Activated CD8-positive, alpha-beta memory T cell treated with anti-CD3 and anti-CD28 coated beads for 4 hours (primary cell): Measurements from ENCODE around the gene SPATA17.
"Not testable (repeated sequence)": the region's sequence is repeated elsewhere in the genome, so short reads cannot be mapped to it uniquely, and the experiment has no call there.

Experiments used
- DNase-seq, 2 donors: peaks; one replicate each; pipeline ENCODE4 v3.0.0-alpha.2; 2020; ENCODE audit warnings: low read depth in 2 of 2

SPATA17 gene

DNA sequence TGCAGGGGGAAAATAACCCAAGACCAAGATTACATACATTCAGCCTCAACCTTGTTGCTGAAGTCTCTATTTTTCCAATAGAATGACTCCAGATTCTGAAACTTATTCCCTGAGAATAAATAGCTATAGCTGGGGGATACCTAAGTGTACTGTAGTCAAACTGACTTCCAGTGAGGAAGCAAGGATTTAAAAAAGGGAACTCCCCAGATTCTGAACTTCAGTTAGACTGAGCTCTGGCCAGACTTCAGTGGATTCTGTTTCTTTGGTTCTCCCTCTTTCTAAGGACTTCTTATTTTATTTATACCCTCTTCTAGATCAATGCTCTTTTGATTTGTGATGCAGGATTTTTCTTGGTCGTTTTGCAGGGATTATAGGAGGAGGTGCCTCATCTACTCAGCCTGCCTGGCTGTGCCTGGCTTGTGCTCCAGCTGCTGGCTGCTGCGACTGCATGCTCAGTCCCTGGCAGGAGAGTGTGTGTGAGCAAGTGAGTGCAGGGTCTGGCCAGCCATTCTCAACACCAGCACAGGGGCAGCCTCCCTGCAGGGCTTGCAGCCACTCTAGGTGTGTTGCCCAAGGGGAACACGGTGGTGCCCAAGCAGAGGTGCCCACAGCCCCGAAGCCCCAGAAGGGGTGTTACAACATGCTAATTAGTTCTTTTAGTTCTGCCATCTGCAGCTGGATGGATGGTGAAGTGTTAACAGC, 43.0 kb downstream of the SPATA17 start:
- DNase-seq, result no peak

DNA sequence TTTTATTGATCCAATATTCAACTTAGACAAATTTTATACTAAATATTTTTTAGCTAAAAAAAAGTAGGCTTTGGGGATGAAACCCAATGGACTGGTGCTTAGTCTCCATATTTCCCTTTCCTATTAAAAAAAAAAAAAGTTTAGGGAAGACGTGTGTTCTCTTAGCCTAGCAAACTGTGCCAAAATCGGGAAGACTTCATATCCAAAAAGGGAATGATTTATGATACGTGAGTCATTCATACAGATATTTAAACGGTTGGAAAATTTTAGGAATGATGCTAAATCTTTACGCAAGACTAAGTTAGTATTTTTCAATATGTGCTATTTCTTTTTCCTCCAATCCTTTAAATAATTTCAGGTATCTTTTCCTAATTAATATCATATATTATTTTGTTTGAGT, 50.7 kb downstream of the SPATA17 start:
- DNase-seq, result no peak

DNA sequence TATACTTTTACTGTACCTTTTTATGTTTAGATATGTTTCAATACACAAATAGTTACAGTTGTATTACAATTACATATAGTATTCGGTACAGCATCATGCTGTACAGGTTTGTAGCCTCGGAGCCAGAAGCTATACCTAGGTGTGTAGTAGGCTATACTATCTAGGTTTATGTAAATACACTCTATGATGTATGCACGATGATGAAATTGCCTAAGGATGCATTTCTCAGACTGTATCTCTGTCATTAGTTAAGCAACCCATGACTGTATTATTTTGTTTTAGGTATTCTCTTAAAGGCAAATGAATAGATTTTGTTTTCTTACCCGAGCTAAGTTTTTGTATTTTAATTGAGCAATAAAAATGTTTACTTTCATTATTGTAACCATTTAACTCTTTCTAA, 56.4 kb downstream of the SPATA17 start:
- no peak for DNase-seq

DNA sequence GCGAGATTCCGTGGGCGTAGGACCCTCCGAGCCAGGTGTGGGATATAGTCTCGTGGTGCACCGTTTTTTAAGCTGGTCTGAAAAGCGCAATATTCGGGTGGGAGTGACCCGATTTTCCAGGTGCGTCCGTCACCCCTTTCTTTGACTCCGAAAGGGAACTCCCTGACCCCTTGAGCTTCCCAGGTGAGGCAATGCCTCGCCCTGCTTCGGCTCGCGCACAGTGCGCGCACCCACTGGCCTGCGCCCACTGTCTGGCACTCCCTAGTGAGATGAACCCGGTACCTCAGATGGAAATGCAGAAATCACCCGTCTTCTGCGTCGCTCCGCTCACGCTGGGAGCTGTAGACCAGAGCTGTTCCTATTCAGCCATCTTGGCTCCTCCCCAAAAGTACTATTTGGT, 65.0 kb downstream of the SPATA17 start:
- DNase-seq, result not testable (repeated sequence)

DNA sequence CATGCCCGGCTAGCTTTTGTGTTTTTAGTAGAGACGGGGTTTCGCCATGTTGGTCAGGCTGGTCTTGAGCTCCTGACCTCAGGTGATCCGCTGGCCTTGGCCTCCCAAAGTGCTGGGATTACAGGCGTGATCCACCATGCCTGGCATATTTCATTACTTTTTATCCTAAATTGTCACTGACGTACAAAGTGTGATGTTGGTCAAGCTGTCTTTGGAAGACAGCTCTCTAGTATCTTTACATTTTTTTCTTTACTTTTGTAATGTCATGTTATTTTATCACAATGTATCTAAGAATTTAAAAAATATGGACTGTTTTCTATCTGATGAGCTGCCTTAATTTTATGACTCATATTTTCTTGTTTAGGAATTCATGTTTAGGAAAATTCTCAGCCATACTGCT, 72.2 kb downstream of the SPATA17 start:
- no peak for DNase-seq

DNA sequence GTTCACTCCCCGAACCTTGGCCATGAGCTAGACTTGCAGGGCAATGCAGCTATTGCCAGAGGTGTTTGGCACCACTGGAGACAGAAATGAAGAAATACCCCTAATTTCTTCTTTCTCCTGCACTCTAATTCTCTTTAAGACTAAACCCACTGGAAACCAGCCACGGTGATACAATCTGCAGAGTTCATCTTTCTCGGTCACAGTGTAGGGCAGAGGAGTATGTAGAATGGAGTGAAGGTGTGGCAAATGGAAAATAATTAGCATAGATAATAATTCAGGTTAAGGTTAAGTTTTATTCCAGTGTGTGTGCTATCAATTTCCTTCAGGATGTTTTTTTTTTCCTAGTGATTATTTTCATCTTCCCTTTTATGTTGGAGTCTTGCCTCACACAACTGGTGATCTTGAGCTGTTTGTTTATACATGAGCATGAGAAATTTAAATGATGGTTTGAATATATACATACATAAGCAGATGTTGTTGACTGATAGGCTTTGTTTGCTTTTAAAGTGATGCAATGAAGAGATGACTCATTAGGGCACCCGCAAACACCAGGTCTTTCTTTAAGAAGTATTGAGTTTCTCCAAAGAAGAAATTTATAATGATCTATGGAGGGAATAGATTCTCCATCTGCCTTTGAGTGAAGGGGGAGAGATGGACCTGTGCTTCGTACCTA, 81.9 kb downstream of the SPATA17 start:
- no peak for DNase-seq

DNA sequence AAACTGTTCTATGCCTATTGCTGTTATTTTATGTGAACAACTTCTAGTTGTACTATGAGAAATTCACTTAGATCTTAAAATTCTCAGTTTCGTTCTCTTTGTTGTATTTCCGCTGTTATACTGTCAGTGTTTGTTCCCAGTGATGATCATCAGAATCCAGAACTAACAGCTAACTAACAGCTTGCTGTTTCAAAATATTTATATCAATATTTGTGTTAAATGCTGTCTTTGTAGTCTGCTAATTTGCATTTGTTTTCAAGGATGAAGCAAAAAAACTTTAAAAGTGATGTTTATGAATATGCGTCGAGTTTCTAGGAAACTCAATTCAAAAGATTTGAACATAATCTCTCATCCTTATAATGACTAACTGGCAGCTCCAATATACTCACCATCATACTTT, 84.5 kb downstream of the SPATA17 start:
- no peak for DNase-seq

DNA sequence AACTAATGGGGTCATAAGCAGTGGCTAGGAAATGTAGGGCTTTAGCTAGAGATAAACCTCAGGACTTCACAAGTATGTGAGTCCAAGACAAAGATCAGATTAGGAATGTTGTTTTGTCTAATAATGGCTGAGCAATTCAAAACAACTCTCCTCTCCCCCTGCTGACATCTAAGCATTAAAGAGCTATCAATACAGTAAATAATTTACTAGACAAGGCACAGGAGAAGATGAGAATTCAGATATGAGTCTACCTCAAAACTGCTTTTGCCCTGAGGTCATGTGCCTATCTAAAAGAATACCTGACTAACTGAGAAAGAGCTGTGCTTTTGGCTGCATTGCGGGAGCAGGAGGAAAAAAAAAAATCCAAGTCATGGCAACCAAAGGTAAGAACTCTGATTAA, 86.8 kb downstream of the SPATA17 start:
- DNase-seq, result no peak

DNA sequence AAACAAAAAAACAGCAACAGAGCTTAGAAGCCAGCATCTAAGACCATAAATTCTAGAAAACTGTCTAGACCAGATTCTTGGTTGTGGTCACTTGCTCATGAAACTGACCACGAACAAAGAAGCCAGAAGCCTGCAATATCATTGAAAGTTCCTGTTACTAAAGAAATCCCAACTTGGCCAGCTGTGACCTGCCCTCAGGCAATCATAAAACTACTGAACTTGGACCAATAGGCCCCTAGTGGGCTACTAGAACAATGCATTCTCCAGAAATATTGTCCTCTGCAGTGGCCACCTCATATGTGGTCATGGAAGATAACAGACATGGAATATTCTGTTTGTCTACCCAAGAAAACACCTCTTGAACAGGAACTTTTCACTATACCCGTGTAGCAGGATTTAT, 87.7 kb downstream of the SPATA17 start:
- no peak for DNase-seq

DNA sequence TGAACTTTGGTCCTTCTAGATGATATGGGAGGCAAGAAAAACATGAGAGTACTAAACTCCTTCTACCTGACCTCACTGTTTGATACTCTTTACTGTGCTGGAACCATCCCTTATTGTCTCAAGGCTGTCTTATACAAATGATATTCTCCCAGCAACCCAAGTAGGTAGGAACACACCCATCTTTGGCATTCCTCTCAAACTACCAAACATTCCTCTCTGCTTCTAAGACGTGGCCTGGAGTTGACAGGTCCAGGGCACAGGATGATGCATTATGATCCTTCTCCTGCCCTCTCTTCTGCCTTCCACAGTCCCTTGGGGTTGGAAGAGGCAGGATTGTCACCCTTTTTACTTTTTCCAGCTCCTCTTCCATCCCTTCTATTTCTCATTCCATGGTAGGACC, 90.5 kb downstream of the SPATA17 start:
- DNase-seq, result no peak

DNA sequence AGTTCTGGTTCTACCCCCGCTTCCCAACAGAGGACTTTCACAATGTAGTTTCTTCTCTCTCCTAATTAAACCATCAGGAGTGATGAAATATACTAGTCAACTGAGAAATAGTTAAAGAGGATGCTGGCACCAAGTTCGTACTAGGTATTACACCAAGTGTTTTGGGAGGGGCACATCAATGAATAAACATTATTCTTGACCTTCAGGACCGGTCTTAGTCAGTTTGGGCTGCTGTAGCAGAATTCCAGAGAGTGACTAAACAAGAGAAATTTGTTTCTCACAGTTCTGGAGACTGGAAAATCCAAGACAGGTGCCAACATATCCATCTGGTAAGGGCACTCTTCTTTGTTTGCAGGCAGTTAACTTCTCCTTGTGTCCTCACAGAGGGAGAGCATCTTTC, 103.8 kb downstream of the SPATA17 start:
- DNase-seq, result no peak

DNA sequence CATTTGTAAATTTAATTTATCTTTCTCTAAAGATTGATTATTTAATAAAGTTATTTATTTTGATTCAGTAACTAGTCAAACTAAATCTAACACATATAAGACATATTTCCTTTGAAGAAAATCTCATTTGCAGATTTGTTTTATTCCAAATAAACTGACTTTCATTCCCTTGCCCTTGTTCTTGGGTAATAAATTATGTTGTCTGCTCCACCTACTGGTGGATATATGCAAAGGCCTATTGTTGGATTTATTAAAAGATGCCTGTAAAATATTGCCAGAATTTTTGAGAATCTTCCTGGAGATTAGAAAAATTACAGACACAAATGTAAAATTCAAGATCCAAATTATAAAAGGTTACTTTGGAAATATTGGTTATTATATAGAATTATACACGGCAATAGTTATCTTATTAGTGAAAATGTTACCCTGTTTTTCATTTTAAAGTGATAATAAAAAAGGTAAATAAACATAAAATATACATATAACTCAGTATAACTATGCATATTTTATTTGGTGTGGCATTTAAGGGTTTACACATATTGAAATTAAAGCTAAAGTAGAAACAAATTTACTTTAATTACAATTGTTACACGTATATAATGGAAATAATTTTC, 116.1 kb downstream of the SPATA17 start:
- no peak for DNase-seq

DNA sequence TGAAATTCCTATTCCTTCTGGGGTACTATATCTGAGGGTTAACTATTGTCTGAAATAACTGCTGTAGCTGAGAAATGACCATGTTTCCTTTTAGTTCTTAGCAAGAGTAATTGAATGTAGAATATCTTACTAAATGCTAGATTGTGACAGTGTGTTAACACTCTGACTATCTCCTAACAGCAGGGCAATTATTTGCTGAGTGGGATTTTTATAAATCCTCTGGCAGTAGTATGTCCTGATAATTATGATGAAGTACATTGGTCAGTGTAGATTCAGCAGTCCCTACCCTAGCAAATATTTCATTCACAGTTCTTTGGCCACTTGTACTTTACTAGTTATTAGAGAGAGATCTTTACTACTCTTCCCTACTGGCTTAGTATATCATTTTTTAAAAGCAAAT, 138.6 kb downstream of the SPATA17 start:
- no peak for DNase-seq

DNA sequence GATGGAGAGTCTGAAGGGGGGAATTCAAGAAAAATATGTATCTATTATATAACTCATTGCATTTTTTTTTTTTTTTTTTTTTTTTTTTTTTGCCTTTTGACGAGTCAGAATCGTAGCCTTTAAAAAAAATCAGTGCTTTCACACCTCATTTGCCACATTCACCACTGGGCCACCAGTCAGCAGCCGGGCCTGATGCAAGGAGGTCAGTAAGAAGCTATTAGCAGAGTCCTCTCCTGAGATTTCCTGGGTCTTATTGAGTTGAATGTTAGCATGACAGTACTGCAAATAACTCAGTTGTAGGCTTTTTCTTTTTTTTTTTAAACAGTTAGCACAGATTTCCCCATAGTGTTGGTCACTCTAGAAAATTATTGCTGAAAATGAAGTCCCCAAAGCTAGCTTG, 139.8 kb downstream of the SPATA17 start:
- DNase-seq, result no peak

DNA sequence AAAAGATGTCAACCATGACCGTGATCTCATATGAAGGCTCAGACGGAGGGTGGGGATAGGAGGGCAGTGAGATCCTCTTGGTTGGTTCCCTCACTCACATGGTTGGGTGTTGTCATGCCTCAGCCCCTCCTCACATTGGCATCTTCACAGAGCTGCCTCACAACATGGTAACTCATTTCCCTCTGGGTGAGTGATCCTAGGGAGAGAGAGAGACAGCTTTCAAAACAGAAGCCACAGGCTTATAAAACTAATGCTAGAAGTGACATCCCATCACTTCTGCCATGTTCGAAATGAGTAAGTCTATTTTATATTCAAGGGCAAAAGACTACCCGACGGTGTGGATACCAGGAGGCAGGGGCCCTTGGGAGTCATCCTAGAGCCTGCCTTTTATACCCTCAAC, 145.5 kb downstream of the SPATA17 start:
- DNase-seq, result no peak

DNA sequence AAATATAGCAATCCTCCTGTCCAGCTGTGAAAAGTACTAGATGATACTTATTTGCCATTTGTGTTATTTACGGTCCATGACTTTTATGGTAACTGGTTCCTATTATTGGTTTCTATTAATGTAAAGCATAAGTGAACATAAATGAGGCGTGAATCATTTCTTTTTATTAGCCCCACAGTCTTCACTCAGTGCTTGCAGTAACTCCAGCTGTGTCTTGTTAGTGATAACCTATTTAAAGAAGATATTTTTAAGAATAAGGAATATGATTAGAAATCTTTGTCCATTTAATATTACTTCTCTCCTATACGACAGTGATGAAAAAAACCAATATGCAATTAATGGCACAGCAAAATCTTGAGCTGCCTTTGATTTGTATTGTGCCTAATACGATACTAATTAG, 149.9 kb downstream of the SPATA17 start:
- no peak for DNase-seq

DNA sequence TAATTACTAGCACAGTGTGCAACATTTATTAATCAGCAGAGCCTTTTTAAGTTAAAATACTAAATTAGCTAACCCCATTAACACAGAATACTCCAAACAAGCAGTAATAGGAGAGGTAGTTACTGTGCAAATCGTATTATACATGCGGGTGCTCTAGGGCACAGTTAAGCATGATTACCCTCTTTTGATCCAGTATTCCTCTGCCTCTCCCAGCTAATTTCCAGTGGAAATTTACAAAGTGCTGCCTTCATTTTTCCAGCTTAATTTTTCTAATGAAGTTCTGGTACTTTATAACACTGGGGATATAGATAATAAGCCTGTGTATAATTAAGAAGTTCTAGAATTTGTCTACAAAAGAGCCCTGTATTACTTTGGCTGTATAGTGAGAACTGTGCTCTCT, 159.9 kb downstream of the SPATA17 start:
- DNase-seq, result no peak

DNA sequence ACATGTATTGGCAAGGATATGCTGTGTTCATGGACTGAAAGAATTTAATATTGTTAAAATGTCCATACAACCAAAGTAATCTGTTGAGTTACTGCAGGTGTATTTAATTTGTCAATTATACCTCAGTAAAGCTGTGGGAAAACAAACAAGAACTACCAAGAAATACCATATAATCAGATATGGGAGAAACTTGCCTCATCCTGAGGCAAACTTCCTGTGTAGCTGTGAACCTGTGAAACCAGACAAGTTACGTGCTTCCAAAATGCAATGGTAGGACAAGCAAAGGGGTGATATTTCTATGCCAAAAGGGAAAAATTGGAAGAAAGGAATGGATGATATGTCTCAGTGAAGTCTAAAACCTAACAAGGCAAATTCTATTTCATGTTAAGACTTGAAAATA, 174.6 kb downstream of the SPATA17 start:
- no peak for DNase-seq

DNA sequence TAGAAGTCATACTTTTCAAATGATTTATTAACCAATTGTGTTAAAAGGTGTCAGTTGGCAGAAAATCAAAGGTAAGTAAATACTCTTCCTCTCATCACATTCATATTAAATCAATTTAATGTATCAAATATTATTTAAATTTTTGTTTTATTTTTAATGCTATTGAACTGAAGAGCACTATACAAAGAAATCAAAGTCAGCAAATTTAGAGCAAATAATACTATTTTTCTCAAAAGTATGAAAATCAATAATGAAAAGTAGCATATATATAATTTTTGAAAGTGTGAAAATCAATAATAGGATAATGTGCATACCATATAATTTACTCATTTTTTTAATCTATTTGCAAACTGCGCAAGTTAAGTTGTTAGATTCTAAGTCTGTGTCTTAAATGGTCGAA, 181.0 kb downstream of the SPATA17 start:
- no peak for DNase-seq

DNA sequence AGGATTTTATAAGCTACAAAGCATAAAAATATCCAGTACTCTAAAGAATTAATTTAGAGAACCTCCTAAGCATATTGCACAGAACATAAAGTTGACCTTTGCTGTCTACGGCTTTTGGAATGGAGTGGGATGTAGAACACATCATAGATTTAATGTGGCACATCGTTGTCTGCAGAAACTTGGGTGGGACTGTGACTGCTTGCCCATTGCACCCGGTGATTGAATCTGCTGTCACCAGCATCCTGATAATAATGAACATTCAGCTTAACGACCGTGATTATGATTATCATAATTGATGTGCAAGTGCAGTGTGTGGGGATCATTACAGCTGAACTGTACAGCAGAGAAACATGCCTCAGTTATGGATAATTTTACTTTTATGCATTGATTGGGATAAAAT, 181.9 kb downstream of the SPATA17 start:
- DNase-seq, result no peak

DNA sequence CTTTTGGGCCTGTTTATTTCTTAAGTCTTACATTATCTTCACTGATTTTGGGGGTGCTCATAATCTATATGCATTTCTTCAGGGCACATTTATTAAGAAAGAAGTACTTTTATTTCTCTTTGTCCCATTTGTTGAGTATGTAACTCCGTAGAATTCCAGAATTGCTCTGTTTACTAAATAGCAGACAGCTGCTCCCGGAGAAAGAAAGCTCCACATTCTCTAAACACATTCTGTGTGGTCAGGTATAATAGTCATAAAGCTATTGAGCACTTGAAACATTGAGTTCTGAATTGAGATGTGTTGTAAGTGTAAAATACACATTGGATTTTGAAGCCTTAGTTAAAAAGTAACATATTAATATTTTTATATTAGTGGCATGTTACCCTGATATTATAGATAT, 206.5 kb downstream of the SPATA17 start:
- DNase-seq, result no peak

DNA sequence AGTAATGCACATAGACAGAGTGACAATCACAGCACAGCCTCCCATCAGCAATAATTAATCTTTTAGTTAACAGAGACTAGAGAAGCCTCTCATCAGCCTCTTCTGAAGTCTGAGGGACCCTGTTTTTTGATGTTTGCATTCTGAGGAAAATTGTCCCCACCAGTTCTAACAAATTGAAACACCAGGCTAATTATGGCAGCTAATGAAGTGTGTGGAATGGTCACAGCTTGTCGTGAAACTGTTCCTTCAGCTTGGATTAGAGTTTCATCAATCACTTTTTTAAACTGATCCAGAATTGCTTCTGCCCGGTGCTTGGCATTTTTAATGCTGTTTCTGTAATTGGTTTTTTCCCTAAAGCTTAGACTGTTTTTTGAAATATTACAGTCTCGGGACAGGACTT, 208.0 kb downstream of the SPATA17 start:
- DNase-seq, result no peak

DNA sequence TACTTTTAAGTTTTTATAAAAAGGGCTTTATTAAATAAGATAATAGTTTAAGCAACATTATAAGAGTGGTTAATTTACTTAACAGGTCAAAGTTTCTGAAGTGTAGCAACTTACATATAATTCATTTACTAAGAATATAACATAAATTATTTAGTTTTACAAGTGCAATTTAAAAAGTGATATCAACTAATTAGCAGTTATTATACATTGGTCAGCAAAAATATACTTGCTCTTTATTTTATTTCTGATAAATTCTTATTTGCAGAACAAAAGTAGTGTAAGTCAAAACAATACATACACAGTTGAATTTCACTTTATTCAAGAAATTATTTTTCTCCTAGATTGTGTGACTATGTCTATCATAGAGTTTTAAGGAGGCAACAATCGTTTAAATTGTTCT, 215.6 kb downstream of the SPATA17 start:
- DNase-seq, result no peak
